OCI-LY7 (cell line): ENCODE measurements around the gene TNC.

Experiments
- CTCF ChIP-seq: fragments of 200-600 bp; sonication (generic); conservative IDR thresholded peaks from 2 replicates; pipeline ENCODE4 v1.5.1; 2014; ENCODE audit warnings: mild to moderate bottlenecking, antibody characterized with exemption, low read length, moderate library complexity, mixed read lengths
- EZH2phosphoT487 ChIP-seq: fragments of 200-600 bp; sonication (generic); IDR thresholded peaks from 2 replicates; pipeline ENCODE4 v1.6.1; 2018; ENCODE audit warnings: low read depth, borderline replicate concordance, mild to moderate bottlenecking, mixed run types, antibody characterized with exemption, low read length, moderate library complexity, mixed read lengths

DNA sequence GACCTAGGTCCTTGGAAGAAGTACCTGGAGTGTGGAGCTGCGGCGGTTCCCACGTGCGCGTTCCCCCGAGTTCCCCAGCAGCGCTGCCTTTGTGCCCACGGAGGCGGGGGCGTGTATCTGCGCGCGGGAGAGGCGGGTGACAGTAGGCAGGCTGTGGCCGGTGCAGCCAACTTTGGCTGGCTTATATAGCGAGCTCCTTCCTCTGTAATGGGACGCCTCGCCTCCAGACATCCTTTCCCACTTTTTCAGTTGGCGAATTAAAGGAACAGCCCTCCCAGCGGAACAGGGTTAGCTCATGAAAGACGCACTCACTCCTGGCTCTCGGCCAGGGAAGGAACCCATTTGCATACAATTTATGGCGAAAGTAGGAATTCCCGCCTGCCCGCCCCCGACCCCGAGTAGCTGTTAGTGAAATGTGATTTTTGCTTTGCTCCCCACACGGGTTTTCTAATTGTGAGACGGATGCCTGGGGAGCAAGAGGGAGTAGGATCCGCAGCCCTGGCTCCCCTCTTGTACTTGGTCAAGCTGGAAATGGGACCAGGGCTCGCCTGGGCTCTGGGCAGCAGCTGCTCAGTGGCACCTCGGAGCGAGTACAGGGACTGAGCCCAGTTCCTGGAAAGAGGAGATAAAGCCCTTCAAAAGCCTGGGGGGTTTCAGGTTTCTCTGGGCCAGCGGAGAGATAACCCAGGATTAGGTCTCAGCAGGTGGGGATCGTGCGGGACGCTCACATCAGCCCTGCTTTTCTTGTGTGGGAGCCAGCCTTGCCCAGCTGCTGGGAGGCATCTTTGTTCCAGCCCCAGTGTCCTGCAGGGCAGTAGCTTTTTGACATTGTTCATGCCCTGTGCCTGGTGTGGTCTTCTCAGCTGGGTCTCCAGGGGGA, at the start of gene TNC:
- TF ChIP-seq CTCF = no peak
- TF ChIP-seq EZH2phosphoT487 = no peak
